Thymus (tissue), 11 donors: ENCODE results near the gene CCDC136. TPM values are rescaled to one million over a fixed set of nuclear protein-coding genes. Genes with fewer than 3 reads are reported as not detected.

Source experiments
- DNase-seq, 9 donors: peaks; one replicate each; pipeline ENCODE4 v3.0.0-alpha.2; 2013; ENCODE audit warnings: low spot score in 9 of 9, low read depth in 6 of 9, missing footprints in 1 of 9
- H3K27ac ChIP-seq, 2 donors: one replicate each; pipeline ENCODE4 v1.5.1; 2013; ENCODE audit warnings: control low read depth in 1 of 2, low read depth in 1 of 2, low read length in 1 of 2, mild to moderate bottlenecking in 1 of 2, moderate library complexity in 1 of 2
- H3K27me3 ChIP-seq, 2 donors: one replicate each; pipeline ENCODE4 v1.5.1; 2013; ENCODE audit warnings: low read length in 1 of 2; ENCODE audit not compliant: control insufficient read depth in 2 of 2, insufficient read depth in 1 of 2
- H3K36me3 ChIP-seq, 2 donors: one replicate each; pipeline ENCODE4 v1.5.1; 2013; ENCODE audit warnings: low read length in 1 of 2, mild to moderate bottlenecking in 1 of 2, moderate library complexity in 1 of 2; ENCODE audit not compliant: control insufficient read depth in 2 of 2, insufficient read depth in 2 of 2
- H3K4me1 ChIP-seq, 2 donors: one replicate each; pipeline ENCODE4 v1.5.1; 2013; ENCODE audit warnings: low read length in 2 of 2; ENCODE audit not compliant: control insufficient read depth in 2 of 2, insufficient read depth in 2 of 2
- H3K4me3 ChIP-seq, 2 donors: one replicate each; pipeline ENCODE4 v1.5.1; 2013; ENCODE audit warnings: low read length in 2 of 2, control low read depth in 1 of 2, mild to moderate bottlenecking in 1 of 2
- H3K9me3 ChIP-seq, 2 donors: one replicate each; pipeline ENCODE4 v1.5.1; 2013; ENCODE audit warnings: low read length in 1 of 2, mild to moderate bottlenecking in 1 of 2; ENCODE audit not compliant: control insufficient read depth in 2 of 2, insufficient read depth in 1 of 2
- WGBS: extraction: QIAGEN DNeasy Blood & Tissue Kit; methylation state at CpG from one replicate; pipeline ENCODE4 v1.1.7; 2013; 5-methylcytosine and 5-hydroxymethylcytosine counted together
- polyA plus RNA-seq: library from polyadenylated mRNA; stranded (reverse); fragments of 200-250 nt; gene quantifications from one replicate; pipeline ENCODE4 v1.2.3, GENCODE V29; 2013
- total RNA-seq: library from RNA; stranded (reverse); fragments of 120-200 nt; gene quantifications from one replicate; pipeline ENCODE4 v1.2.4, GENCODE V29; 2013
- donor health status: healthy.

CCDC136 gene
- total and polyA plus RNA-seq, 2 donors, result 4.5 to 13.7 TPM

DNA sequence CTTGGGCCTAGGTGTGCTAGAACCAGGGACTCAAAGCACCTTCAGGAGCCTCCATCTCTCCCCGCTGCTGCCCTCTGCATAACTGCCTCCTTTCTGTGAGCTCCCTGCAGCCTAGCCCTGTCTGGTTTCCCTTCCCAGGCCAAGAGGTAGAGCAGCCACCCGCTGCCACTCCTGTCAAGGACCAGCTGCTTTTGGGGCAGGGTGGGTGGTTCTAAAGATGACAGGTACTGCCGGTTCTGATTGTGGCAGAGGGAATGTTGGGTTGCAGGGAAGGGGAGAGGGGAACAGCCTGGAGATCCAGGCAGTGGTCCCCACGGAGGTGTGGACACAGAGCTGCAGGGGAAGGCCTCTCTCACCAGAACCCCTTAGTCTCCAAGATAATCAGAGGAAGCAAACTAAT is 34.7 kb downstream of the CCDC136 start:
- no peak overlapping the region for H3K4me3 ChIP-seq
- WGBS, result 95% methylated on average over 4 of the region's 4 CpGs
- no peak overlapping the region for H3K27ac ChIP-seq
- H3K36me3 ChIP-seq, result no peaks in the 10 kb centered on the region
- peaks cover 1 to 18% of the 10 kb centered on the region in 2 donors for H3K4me1 ChIP-seq
- peaks cover 0 to 3% of the 10 kb centered on the region in 2 donors for H3K9me3 ChIP-seq
- peaks cover 23 to 45% of the 10 kb centered on the region in 2 donors for H3K27me3 ChIP-seq
- no peak for DNase-seq

GRCh38 chr7:128826916-128827247 is 35.1 kb downstream of the CCDC136 start:
- 86% methylated on average over 1 of the region's 1 CpG for WGBS
- H3K4me1 ChIP-seq, result peaks cover 2 to 22% of the 10 kb centered on the region in 2 donors
- no peaks in the 10 kb centered on the region for H3K36me3 ChIP-seq
- no peak overlapping the region for H3K27ac ChIP-seq
- peaks cover 24 to 49% of the 10 kb centered on the region in 2 donors for H3K27me3 ChIP-seq
- H3K4me3 ChIP-seq, result no peak overlapping the region
- no peak for DNase-seq
- peaks cover 0 to 5% of the 10 kb centered on the region in 2 donors for H3K9me3 ChIP-seq

GRCh38 chr7:128827248-128827958 is 35.6 kb downstream of the CCDC136 start:
- Histone ChIP-seq H3K36me3 (no peaks in the 10 kb centered on the region), H3K4me1 (peaks cover 2 to 27% of the 10 kb centered on the region in 2 donors), H3K9me3 (peaks cover 0 to 5% of the 10 kb centered on the region in 2 donors), H3K4me3 (no peak overlapping the region), H3K27ac (no peak overlapping the region), H3K27me3 (peaks cover 27 to 54% of the 10 kb centered on the region in 2 donors)
- WGBS, result 97% methylated on average over 17 of the region's 17 CpGs
- no peak for DNase-seq

DNA sequence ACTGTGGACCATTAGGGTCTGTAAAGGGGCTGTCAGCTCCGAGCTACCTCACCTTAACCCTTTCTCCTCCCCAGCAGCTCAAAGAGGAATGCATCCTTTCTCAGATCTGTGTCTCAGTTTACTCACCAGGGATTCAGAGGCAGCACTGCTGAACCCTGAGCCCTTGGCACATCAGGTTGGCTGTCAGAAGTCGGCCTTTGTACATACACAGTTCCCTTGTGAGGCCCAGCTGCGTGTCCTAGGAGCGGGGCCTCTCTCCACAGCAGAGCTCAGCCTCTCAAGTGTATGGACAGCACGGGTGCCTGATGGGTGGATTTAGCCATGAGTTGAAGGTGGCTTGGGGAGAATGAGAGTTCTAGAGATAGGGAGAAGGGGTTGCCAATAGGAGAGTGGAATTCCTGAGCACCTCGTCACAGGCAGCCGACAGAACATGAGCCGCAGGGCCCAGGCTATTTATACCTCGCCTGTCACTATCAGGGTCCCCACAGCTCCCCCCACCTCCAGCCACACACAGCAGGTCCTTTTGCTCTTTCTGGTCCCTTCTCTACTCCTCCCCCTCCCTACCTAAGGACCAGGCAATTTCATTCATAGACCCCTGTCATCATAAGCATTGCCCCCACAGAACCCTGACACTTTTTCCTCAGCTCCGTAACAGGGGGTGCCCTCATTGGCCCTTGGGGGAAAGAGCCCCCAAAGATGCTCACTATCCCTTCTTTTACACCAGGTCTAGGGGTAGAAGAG is 36.4 kb downstream of the CCDC136 start:
- Histone ChIP-seq H3K27me3 (peaks cover 33 to 60% of the 10 kb centered on the region in 2 donors), H3K9me3 (peaks cover 0 to 5% of the 10 kb centered on the region in 2 donors), H3K36me3 (no peaks in the 10 kb centered on the region), H3K4me3 (no peak overlapping the region), H3K4me1 (peaks cover 2 to 34% of the 10 kb centered on the region in 2 donors), H3K27ac (no peak overlapping the region)
- DNase-seq, result no peak
- 96% methylated on average over 10 of the region's 10 CpGs for WGBS

- no peak overlapping the region for H3K27ac ChIP-seq
- peaks cover 0 to 5% of the 10 kb centered on the region in 2 donors for H3K9me3 ChIP-seq
- H3K36me3 ChIP-seq, result no peaks in the 10 kb centered on the region
- peaks cover 40 to 71% of the 10 kb centered on the region in 2 donors for H3K27me3 ChIP-seq
- WGBS, result 26% methylated on average over 13 of the region's 13 CpGs
- no peak for DNase-seq
- H3K4me1 ChIP-seq, result peaks cover 2 to 34% of the 10 kb centered on the region in 2 donors
- H3K4me3 ChIP-seq, result peak overlapping the region in 1 of 2 donors; percentile 40
Observed at GRCh38 chr7:128829391-128830166, 37.8 kb downstream of the CCDC136 start.

- H3K36me3 ChIP-seq, result no peaks in the 10 kb centered on the region
- peak in 1 of 9 donors; percentile 44 for DNase-seq
- H3K9me3 ChIP-seq, result peaks cover 0 to 5% of the 10 kb centered on the region in 2 donors
- WGBS, result 3% methylated on average over 109 of the region's 109 CpGs
- no peak within 1 kb of the TSS for H3K27ac ChIP-seq
- peak within 1 kb of the TSS in 1 of 2 donors; percentile 40 for H3K4me3 ChIP-seq
- peaks cover 2 to 34% of the 10 kb centered on the region in 2 donors for H3K4me1 ChIP-seq
- H3K27me3 ChIP-seq, result peaks cover 40 to 79% of the 10 kb centered on the region in 2 donors
Observed at GRCh38 chr7:128830231-128831177, 38.7 kb downstream of the CCDC136 start, which contains the start of gene FLNC. Gene FLNC, plus strand, starts transcription at chr7:128830406. Its CDS starts 232 bp downstream, at chr7:128830638.

DNA sequence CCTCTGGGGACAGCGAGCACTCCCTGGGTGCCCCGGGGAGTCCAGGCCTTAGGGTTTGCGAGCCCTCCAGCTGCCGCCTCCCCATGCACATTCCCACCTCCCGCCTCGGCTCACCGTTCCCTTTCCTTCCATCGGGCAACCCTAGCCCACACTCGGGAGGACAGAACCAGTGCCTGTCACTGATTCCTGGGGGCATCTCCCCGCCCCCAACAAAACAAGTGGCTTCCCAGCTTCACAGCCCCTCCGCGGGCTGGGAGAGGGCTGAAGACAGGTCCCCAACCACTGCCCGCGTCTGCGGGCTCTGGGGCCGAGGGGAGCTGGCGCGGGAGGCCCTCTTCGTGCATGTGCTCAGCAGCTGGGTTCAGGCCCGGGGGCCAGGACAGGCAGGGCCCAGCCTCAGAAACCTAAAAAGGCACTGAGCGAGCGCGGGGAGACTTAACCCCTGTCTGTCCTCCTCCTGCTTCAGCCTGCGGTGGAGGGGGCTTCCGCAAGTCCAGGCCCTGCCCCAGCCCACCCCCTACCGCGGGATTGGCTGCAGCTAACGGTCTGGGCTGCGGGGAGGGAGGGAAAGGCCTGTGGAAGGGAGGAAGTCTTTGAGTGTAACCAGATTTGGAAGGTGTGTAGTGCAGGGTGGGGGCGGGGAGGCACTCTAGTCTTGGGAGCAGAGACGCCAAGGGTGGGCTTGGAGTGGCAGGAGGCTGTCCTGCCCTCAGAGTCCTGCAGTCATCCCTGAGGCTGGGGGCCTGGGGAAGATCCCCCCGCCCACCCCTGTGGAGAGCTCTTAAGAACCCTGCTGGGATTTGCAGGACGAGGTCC is 39.6 kb downstream of the CCDC136 start:
- Histone ChIP-seq H3K27ac (no peak overlapping the region), H3K9me3 (peaks cover 0 to 5% of the 10 kb centered on the region in 2 donors), H3K4me3 (no peak overlapping the region), H3K27me3 (peaks cover 40 to 80% of the 10 kb centered on the region in 2 donors), H3K36me3 (no peaks in the 10 kb centered on the region), H3K4me1 (peaks cover 2 to 34% of the 10 kb centered on the region in 2 donors)
- WGBS, result 6% methylated on average over 33 of the region's 33 CpGs
- DNase-seq, result peak in 1 of 9 donors; percentile 27
